ENCODE measurements around the gene MRS2.

The MRS2 gene

GRCh38 chr6:24432611-24433010 is 29.9 kb downstream of the MRS2 start:
- no peak for DNase-seq

GRCh38 chr6:24436979-24437378 is 34.2 kb downstream of the MRS2 start:
- no peak for DNase-seq

GRCh38 chr6:24439858-24440539 is 37.3 kb downstream of the MRS2 start:
- no peak for DNase-seq

GRCh38 chr6:24440897-24441598 is 38.3 kb downstream of the MRS2 start:
- no peak for DNase-seq

- DNase-seq, result no peak
Measured at GRCh38 chr6:24441599-24441904, 38.8 kb downstream of the MRS2 start.

GRCh38 chr6:24444588-24444987 is 41.9 kb downstream of the MRS2 start:
- DNase-seq, result no peak

GRCh38 chr6:24445704-24446103 is 43.0 kb downstream of the MRS2 start:
- no peak for DNase-seq

- DNase-seq, result no peak
Measured at GRCh38 chr6:24446670-24447069, 43.9 kb downstream of the MRS2 start.

GRCh38 chr6:24448396-24448795 is 45.7 kb downstream of the MRS2 start:
- DNase-seq, result no peak

- no peak for DNase-seq
Measured at GRCh38 chr6:24448828-24449525, 46.2 kb downstream of the MRS2 start.

- no peak for DNase-seq
Measured at GRCh38 chr6:24451581-24452388, 49.0 kb downstream of the MRS2 start.

- no peak for DNase-seq
Measured at GRCh38 chr6:24453921-24454320, 51.2 kb downstream of the MRS2 start.

- no peak for DNase-seq
Measured at GRCh38 chr6:24454452-24454851, 51.7 kb downstream of the MRS2 start.

- no peak for DNase-seq
Measured at GRCh38 chr6:24455061-24455460, 52.3 kb downstream of the MRS2 start.

- no peak for DNase-seq
Measured at GRCh38 chr6:24458134-24458533, 55.4 kb downstream of the MRS2 start.

GRCh38 chr6:24458941-24459340 is 56.2 kb downstream of the MRS2 start:
- DNase-seq, result no peak

- DNase-seq, result no peak
Measured at GRCh38 chr6:24460966-24461365, 58.2 kb downstream of the MRS2 start.

- no peak for DNase-seq
Measured at GRCh38 chr6:24464253-24465038, 61.7 kb downstream of the MRS2 start.

- DNase-seq, result no peak
Measured at GRCh38 chr6:24469811-24470210, 67.1 kb downstream of the MRS2 start.

- DNase-seq, result no peak
Measured at GRCh38 chr6:24472181-24472580, 69.4 kb downstream of the MRS2 start.

Measured in CD4-positive, alpha-beta T cell treated with Interleukin-12 subunit alpha and Interleukin-12 subunit beta, for 1 hour (primary cell).